Left cardiac atrium (tissue), 4 donors: ENCODE data around the gene COMMD7. TPM values are rescaled to one million over a fixed set of nuclear protein-coding genes. Genes with fewer than 3 reads are reported as not detected.
A peak's percentile ranks its signal among the peaks of the same experiment; 100 is the strongest.
"Not testable (repeated sequence)": the region's sequence is repeated elsewhere in the genome, so short reads cannot be mapped to it uniquely, and the experiment has no call there.

Experiments used
- ATAC-seq, 2 donors: fragments of 200-7000 bp; cut with Tn5 transposase; one replicate each; pipeline ENCODE4 v1.9.1; 2020; ENCODE audit warnings: mild to moderate bottlenecking in 2 of 2, moderate library complexity in 2 of 2
- DNase-seq: peaks from one replicate; pipeline ENCODE4 v3.0.0-alpha.2; 2020
- intact Hi-C, 2 donors: fragments of 100-400 bp; cut with DNase I; formaldehyde crosslinking; loops; one replicate each; pipeline versions ENCODE4 v1.14.1 to v1.15.1; 2022 to 2023
- total RNA-seq, 2 donors: library from RNA; stranded (reverse); fragmentation: NEBNext Ultra II Directional; extraction: Animal tissue kit (Norgen Biotek cat#: 25700); gene quantifications; one replicate each; pipeline ENCODE4 v1.2.1, GENCODE V29; 2021
- donor health status: DM: no; HTN: yes; CAD: no.
- donor health status: DM: no; HTN: yes; CAD: no; lungs with severe emphysema.
- donor health status: DM: yes; HTN: yes; CAD: no.
- donor health status: Dilated cardiomyopathy.

The COMMD7 gene
- total RNA-seq, 2 donors from 2014 or later: 38.1 to 38.9 TPM

- intact Hi-C loops: no loop called here
- DNase-seq (no peak), ATAC-seq (no peak)
Observed at GRCh38 chr20:32773223-32773622, 30.0 kb upstream of the COMMD7 start.

GRCh38 chr20:32772046-32772445 is 28.8 kb upstream of the COMMD7 start:
- no peak for ATAC-seq
- intact Hi-C loops: no loop called here
- DNase-seq: no peak

- DNase-seq: no peak
- ATAC-seq: no peak
- intact Hi-C loops: no loop called here
Observed at GRCh38 chr20:32767418-32768198, 24.3 kb upstream of the COMMD7 start.

- DNase-seq, ATAC-seq, intact Hi-C loops: not testable (repeated sequence)
Observed at GRCh38 chr20:32765230-32765875, 22.1 kb upstream of the COMMD7 start.

GRCh38 chr20:32764005-32764960 is 21.0 kb upstream of the COMMD7 start:
- no peak for ATAC-seq
- intact Hi-C loops: no loop called here
- DNase-seq: no peak

- intact Hi-C loops: no loop called here
- ATAC-seq (peak in 1 of 2 donors; percentile 22), DNase-seq (no peak)
Observed at GRCh38 chr20:32763202-32764004, 20.1 kb upstream of the COMMD7 start.

- ATAC-seq: peak; percentile 5 to 25
- intact Hi-C loops: no loop called here
- no peak for DNase-seq
Observed at GRCh38 chr20:32762754-32763201, 19.5 kb upstream of the COMMD7 start.

GRCh38 chr20:32761831-32762753 is 18.8 kb upstream of the COMMD7 start, which contains the start of gene DNMT3B:
Gene DNMT3B, plus strand, starts transcription at chr20:32762385. Its CDS starts 17,939 bp downstream, at chr20:32780324.
- ATAC-seq: peak; percentile 95 to 96
- intact Hi-C loops: no loop called here
- DNase-seq: peak; percentile 83

GRCh38 chr20:32761417-32761830 is 18.2 kb upstream of the COMMD7 start:
- intact Hi-C loops: no loop called here
- ATAC-seq (no peak), DNase-seq (no peak)

GRCh38 chr20:32756156-32756555 is 12.9 kb upstream of the COMMD7 start:
- DNase-seq (no peak), ATAC-seq (no peak)
- intact Hi-C loops: no loop called here

- ATAC-seq (no peak), DNase-seq (no peak)
- intact Hi-C loops: no loop called here
Observed at GRCh38 chr20:32753731-32754130, 10.5 kb upstream of the COMMD7 start.

GRCh38 chr20:32752458-32753250 is 9.4 kb upstream of the COMMD7 start:
- ATAC-seq: peak in 1 of 2 donors; percentile 88
- DNase-seq: no peak
- intact Hi-C loops: no loop called here

- no peak for DNase-seq
- ATAC-seq: no peak
- intact Hi-C loops: no loop called here
Observed at GRCh38 chr20:32751702-32752457, 8.6 kb upstream of the COMMD7 start.

GRCh38 chr20:32751293-32751692 is 8.0 kb upstream of the COMMD7 start:
- ATAC-seq: no peak
- intact Hi-C loops: no loop called here

GRCh38 chr20:32749914-32750637 is 6.8 kb upstream of the COMMD7 start:
- no peak for DNase-seq
- intact Hi-C loops: no loop called here
- ATAC-seq: no peak

More at GRCh38 chr20:32751293-32751692, 8.0 kb upstream of the COMMD7 start:
- no peak for DNase-seq
